WTC11 (cell line): ENCODE data around the gene DCTN2.
"Not testable (repeated sequence)": the region's sequence is repeated elsewhere in the genome, so short reads cannot be mapped to it uniquely, and the experiment has no call there.

Experiments used
- FOXJ3 ChIP-seq: sonication (generic); formaldehyde crosslinking; IDR thresholded peaks from 2 replicates; pipeline ENCODE4 v1.9.0; 2021; ENCODE audit warnings: missing genetic modification reagents, mild to moderate bottlenecking, borderline replicate concordance
- JUN ChIP-seq: sonication (generic); formaldehyde crosslinking; IDR thresholded peaks from 2 replicates; pipeline ENCODE4 v1.8.0; 2023; ENCODE audit warnings: mild to moderate bottlenecking, missing genetic modification reagents
- MXD4 ChIP-seq: fragments of 250-450 bp; sonication (Bioruptor Pico); IDR thresholded peaks from 2 replicates; pipeline ENCODE4 v1.8.0; 2021; ENCODE audit warnings: mild to moderate bottlenecking, moderate library complexity, borderline replicate concordance
- TF ChIP-seq, protein P1 (sequence below): sonication (generic); formaldehyde crosslinking; IDR thresholded peaks from 2 replicates; pipeline ENCODE4 v1.8.0; 2022; ENCODE audit warnings: mild to moderate bottlenecking, missing genetic modification reagents
- TF ChIP-seq, protein P2 (sequence below): fragments of 200-600 bp; IDR thresholded peaks from 2 replicates; pipeline ENCODE4 v1.8.0; 2022; ENCODE audit warnings: antibody characterized with exemption
- TF ChIP-seq, protein P3 (sequence below): sonication (generic); formaldehyde crosslinking; IDR thresholded peaks from 2 replicates; pipeline ENCODE4 v1.8.0; 2023; ENCODE audit warnings: missing genetic modification reagents
- TF ChIP-seq, protein P4 (sequence below): sonication (generic); formaldehyde crosslinking; IDR thresholded peaks from 2 replicates; pipeline ENCODE4 v1.8.1; 2023; ENCODE audit warnings: mild to moderate bottlenecking, missing genetic modification reagents, moderate library complexity

DNA sequence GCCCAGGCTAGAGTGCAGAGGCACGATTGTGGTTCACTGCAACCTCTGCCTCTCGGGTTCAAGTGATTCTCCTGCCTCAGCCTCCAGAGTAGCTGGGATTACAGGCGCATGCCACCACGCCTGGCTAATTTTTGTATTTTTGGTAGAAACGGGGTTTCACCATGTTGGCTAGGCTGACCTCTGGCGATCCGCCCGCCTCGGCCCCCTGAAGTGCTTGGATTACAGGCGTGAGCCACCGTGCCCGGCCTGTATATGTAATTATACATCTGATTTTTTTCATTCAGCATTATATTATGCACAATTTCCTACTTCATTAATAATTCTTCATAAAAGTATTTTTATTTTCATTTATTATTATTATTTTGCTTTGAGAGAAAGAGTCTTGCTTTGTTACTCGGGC, 23.4 kb upstream of the DCTN2 start:
- TF ChIP-seq, protein P1, sequence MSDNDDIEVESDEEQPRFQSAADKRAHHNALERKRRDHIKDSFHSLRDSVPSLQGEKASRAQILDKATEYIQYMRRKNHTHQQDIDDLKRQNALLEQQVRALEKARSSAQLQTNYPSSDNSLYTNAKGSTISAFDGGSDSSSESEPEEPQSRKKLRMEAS (CRISPR knock-in tag) = not testable (repeated sequence)
- TF ChIP-seq MXD4; JUN; FOXJ3 (CRISPR knock-in tag): not testable (repeated sequence)
- TF ChIP-seq, protein P2, sequence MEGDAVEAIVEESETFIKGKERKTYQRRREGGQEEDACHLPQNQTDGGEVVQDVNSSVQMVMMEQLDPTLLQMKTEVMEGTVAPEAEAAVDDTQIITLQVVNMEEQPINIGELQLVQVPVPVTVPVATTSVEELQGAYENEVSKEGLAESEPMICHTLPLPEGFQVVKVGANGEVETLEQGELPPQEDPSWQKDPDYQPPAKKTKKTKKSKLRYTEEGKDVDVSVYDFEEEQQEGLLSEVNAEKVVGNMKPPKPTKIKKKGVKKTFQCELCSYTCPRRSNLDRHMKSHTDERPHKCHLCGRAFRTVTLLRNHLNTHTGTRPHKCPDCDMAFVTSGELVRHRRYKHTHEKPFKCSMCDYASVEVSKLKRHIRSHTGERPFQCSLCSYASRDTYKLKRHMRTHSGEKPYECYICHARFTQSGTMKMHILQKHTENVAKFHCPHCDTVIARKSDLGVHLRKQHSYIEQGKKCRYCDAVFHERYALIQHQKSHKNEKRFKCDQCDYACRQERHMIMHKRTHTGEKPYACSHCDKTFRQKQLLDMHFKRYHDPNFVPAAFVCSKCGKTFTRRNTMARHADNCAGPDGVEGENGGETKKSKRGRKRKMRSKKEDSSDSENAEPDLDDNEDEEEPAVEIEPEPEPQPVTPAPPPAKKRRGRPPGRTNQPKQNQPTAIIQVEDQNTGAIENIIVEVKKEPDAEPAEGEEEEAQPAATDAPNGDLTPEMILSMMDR = not testable (repeated sequence)
- TF ChIP-seq, protein P3, sequence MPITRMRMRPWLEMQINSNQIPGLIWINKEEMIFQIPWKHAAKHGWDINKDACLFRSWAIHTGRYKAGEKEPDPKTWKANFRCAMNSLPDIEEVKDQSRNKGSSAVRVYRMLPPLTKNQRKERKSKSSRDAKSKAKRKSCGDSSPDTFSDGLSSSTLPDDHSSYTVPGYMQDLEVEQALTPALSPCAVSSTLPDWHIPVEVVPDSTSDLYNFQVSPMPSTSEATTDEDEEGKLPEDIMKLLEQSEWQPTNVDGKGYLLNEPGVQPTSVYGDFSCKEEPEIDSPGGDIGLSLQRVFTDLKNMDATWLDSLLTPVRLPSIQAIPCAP = not testable (repeated sequence)
- TF ChIP-seq, protein P4, sequence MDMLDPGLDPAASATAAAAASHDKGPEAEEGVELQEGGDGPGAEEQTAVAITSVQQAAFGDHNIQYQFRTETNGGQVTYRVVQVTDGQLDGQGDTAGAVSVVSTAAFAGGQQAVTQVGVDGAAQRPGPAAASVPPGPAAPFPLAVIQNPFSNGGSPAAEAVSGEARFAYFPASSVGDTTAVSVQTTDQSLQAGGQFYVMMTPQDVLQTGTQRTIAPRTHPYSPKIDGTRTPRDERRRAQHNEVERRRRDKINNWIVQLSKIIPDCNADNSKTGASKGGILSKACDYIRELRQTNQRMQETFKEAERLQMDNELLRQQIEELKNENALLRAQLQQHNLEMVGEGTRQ (CRISPR knock-in tag) = not testable (repeated sequence)
